Thoracic aorta endothelial cell (primary cell): ENCODE measurements around the gene CXorf58. TPM values are rescaled to one million over a fixed set of nuclear protein-coding genes. Genes with fewer than 3 reads are reported as not detected.

Experiments
- total RNA-seq: library from RNA; depleted of rRNA; stranded (reverse); fragments of >200 nt; gene quantifications from 2 replicates; pipeline ENCODE4 v1.2.3, GENCODE V29; 2012

CXorf58 gene, protein sequence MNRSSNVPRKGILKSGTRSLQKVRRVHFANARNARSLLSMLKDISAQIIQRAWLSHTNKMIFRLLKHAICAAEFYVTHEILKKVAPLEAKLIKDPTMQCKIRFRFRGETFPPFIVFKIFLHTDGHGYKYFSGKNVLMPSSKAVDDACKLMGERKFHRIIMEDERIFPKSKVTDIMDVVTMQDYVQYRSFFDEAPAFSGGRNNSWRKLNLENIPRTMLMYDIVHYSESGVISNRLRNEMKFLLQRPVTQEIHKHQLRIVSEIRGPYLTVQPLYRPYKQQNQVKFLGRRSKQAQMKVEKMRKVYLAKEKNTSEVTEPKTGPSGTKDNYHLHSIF
- total RNA-seq = under 0.01 TPM in 1 of 2 replicates, not detected in the other

DNA sequence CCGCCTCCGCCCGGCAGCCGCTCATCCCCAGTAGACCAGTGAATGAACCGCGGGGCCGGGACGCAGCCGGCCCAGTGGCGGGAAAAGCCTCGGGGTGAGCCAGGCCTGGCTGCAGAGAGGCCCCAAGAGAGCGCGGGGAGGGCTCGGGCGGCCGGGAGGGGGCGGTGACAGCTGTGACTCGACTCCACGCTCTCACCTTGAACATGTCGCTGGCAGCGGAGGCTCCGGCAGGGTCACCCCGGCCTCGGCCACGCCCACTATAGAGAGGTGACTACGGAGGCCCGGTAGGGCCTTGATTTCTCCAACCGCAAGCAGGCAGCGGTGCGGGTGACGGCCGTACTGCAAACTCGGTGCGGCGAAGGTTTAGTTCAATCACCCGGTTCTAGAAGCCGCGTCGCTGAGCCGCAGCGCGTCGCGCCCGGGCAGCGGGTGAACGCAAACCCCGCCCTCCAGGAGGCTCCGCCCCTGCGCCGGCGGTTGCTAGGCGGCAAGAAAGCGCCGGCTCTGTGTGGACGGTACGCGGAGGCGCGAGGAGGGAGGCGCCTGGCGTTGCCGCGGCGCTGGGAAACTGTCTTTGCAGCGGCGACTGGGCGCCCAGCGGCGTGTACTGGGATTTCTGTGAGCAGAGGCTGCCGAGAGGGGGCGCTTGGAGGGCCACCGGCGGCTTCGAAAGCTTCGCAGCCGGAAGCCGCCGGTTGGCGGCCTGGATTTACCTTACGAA is at the start of gene CXorf58, which contains the start of gene APOO:
Gene CXorf58, plus strand, starts transcription at position 509 of the 721 bp plus-strand sequence. CDS start 2,297 bp downstream, outside the sequence.
Gene APOO, minus strand, starts transcription at position 441 of the 721 bp plus-strand sequence. Its CDS starts 236 bp downstream, at position 205.

Other genes starting within 250 kb of the CXorf58 start
- gene PRDX4, start 240.5 kb upstream of the CXorf58 start, total RNA-seq = 270 and 279 TPM in 2 replicates
- 127 and 185 TPM in 2 replicates for gene ACOT9, start 164.7 kb upstream of the CXorf58 start, total RNA-seq
- gene SAT1, start 124.8 kb upstream of the CXorf58 start, total RNA-seq = 408 and 688 TPM in 2 replicates
- 12.2 and 16.7 TPM in 2 replicates for gene APOO, start 68 bp upstream of the CXorf58 start, total RNA-seq
- 8.3 and 9.7 TPM in 2 replicates for gene KLHL15, start 119.2 kb downstream of the CXorf58 start, total RNA-seq
- 383 and 440 TPM in 2 replicates for gene EIF2S3, start 146.9 kb downstream of the CXorf58 start, total RNA-seq
- gene ZFX, start 241.7 kb downstream of the CXorf58 start, total RNA-seq = 49.3 and 81.4 TPM in 2 replicates